Liver (tissue), 9 donors: ENCODE results near the gene L3MBTL3. TPM values are rescaled to one million over a fixed set of nuclear protein-coding genes. Genes with fewer than 3 reads are reported as not detected.
"Not testable (repeated sequence)": the region's sequence is repeated elsewhere in the genome, so short reads cannot be mapped to it uniquely, and the experiment has no call there.

Experiments used
- DNase-seq: peaks from one replicate; pipeline ENCODE4 v3.0.0-alpha.2; 2017; ENCODE audit warnings: low spot score
- H3K27ac ChIP-seq, 2 donors: one replicate each; pipeline ENCODE4 v1.7.0; 2013; ENCODE audit warnings: inconsistent platforms in 2 of 2, low read length in 2 of 2, control low read depth in 1 of 2, low read depth in 1 of 2, mild to moderate bottlenecking in 1 of 2
- H3K27me3 ChIP-seq, 4 donors: one replicate each; pipeline versions ENCODE4 v1.6.1 to v1.7.0; 2013; ENCODE audit warnings: low read length in 3 of 4, inconsistent platforms in 1 of 4, mild to moderate bottlenecking in 1 of 4, moderate library complexity in 1 of 4; ENCODE audit not compliant: control insufficient read depth in 4 of 4, insufficient read depth in 4 of 4
- H3K36me3 ChIP-seq, 4 donors: one replicate each; pipeline versions ENCODE4 v1.6.1 to v1.7.0; 2013; ENCODE audit warnings: low read length in 3 of 4, mild to moderate bottlenecking in 3 of 4, low read depth in 1 of 4, moderate library complexity in 1 of 4; ENCODE audit not compliant: control insufficient read depth in 4 of 4, insufficient read depth in 3 of 4
- H3K4me1 ChIP-seq, 4 donors: one replicate each; pipeline versions ENCODE4 v1.6.1 to v1.7.0; 2013; ENCODE audit warnings: low read length in 3 of 4, mild to moderate bottlenecking in 3 of 4, moderate library complexity in 1 of 4; ENCODE audit not compliant: control insufficient read depth in 4 of 4, insufficient read depth in 4 of 4
- H3K4me3 ChIP-seq, 3 donors: one replicate each; pipeline versions ENCODE4 v1.6.1 to v1.7.0; 2013; ENCODE audit warnings: low read length in 3 of 3, control low read depth in 1 of 3, low read depth in 1 of 3, mild to moderate bottlenecking in 1 of 3
- H3K9ac ChIP-seq, 2 donors: one replicate each; pipeline ENCODE4 v1.7.0; 2013; ENCODE audit warnings: low read length in 2 of 2, mild to moderate bottlenecking in 2 of 2, moderate library complexity in 2 of 2, control low read depth in 1 of 2, low read depth in 1 of 2
- H3K9me3 ChIP-seq, 4 donors: one replicate each; pipeline versions ENCODE4 v1.6.1 to v1.7.0; 2013; ENCODE audit warnings: low read length in 3 of 4; ENCODE audit not compliant: control insufficient read depth in 4 of 4
- CTCF ChIP-seq: fragments of 150-350 bp; IDR thresholded peaks from 2 replicates; pipeline ENCODE4 v1.5.1; 2017; ENCODE audit warnings: improper control_type of control experiment, low read depth, low read length; ENCODE audit not compliant: missing input control
- EGR1 ChIP-seq, 2 donors: IDR thresholded peaks; 2 replicates each; pipeline ENCODE4 v1.6.1; 2016 to 2018; ENCODE audit warnings: antibody characterized with exemption in 2 of 2, low read depth in 2 of 2
- FOXA1 ChIP-seq: IDR thresholded peaks from 2 replicates; pipeline ENCODE4 v1.6.1; 2016; ENCODE audit warnings: antibody characterized with exemption
- FOXA2 ChIP-seq: IDR thresholded peaks from 2 replicates; pipeline ENCODE4 v1.6.1; 2016; ENCODE audit warnings: antibody characterized with exemption
- GABPA ChIP-seq, 2 donors: IDR thresholded peaks in 1 of 2; conservative IDR thresholded peaks in 1 of 2; 2 replicates each; pipeline ENCODE4 v1.6.1; 2016; ENCODE audit warnings: antibody characterized with exemption in 2 of 2, mild to moderate bottlenecking in 1 of 2, moderate library complexity in 1 of 2
- HNF4A ChIP-seq, 2 donors: conservative IDR thresholded peaks; 2 replicates each; pipeline ENCODE4 v1.6.1; 2016; ENCODE audit warnings: antibody characterized with exemption in 2 of 2, mild to moderate bottlenecking in 2 of 2
- HNF4G ChIP-seq: IDR thresholded peaks from 2 replicates; pipeline ENCODE4 v1.6.1; 2016; ENCODE audit warnings: antibody characterized with exemption
- JUND ChIP-seq, 2 donors: IDR thresholded peaks; 2 replicates each; pipeline ENCODE4 v1.6.1; 2016; ENCODE audit warnings: antibody characterized with exemption in 2 of 2
- MAX ChIP-seq: IDR thresholded peaks from 2 replicates; pipeline ENCODE4 v1.6.1; 2016; ENCODE audit warnings: antibody characterized with exemption
- NR2F2 ChIP-seq: IDR thresholded peaks from 2 replicates; pipeline ENCODE4 v1.6.1; 2016; ENCODE audit warnings: antibody characterized with exemption
- RAD21 ChIP-seq, 2 donors: IDR thresholded peaks; 2 replicates each; pipeline ENCODE4 v1.6.1; 2016; ENCODE audit warnings: antibody characterized with exemption in 2 of 2, mild to moderate bottlenecking in 2 of 2
- REST ChIP-seq: IDR thresholded peaks from 2 replicates; pipeline ENCODE4 v1.6.1; 2016; ENCODE audit warnings: antibody characterized with exemption, mild to moderate bottlenecking
- RXRA ChIP-seq, 2 donors: IDR thresholded peaks; 2 replicates each; pipeline ENCODE4 v1.6.1; 2017 to 2018; ENCODE audit warnings: antibody characterized with exemption in 2 of 2, mild to moderate bottlenecking in 1 of 2
- TAF1 ChIP-seq: conservative IDR thresholded peaks from 2 replicates; pipeline ENCODE4 v1.6.1; 2016; ENCODE audit warnings: antibody characterized with exemption, mild to moderate bottlenecking
- YY1 ChIP-seq: IDR thresholded peaks from 2 replicates; pipeline ENCODE4 v1.6.1; 2016; ENCODE audit warnings: antibody characterized with exemption, mild to moderate bottlenecking
- ZBTB33 ChIP-seq: IDR thresholded peaks from 2 replicates; pipeline ENCODE4 v1.6.1; 2016; ENCODE audit warnings: antibody characterized with exemption
- WGBS: extraction: QIAGEN DNeasy Blood & Tissue Kit; methylation state at CpG from one replicate; pipeline ENCODE4 v1.1.7; 2013; 5-methylcytosine and 5-hydroxymethylcytosine counted together
- polyA plus RNA-seq, 2 donors: library from polyadenylated mRNA; stranded (reverse) in 1 of 2; unstranded in 1 of 2; fragments of 200-250 nt in 1 of 2; fragments of >200 nt in 1 of 2; fragmentation: Nextera tagmentation in 1 of 2; extraction: Ambion mirVana in 1 of 2; gene quantifications; one replicate each; pipeline versions ENCODE4 v1.2.1 to v1.2.3, GENCODE V29; 2013 to 2015
- total RNA-seq, 2 donors: library from RNA; depleted of rRNA; stranded (reverse); fragments of >200 nt; gene quantifications; one replicate each; pipeline ENCODE4 v1.2.3, GENCODE V29; 2014
- donor health status: healthy.
- donor health status: healthy.
- donor health status: healthy.
- donor health status: healthy.
- donor health status: healthy.

Gene L3MBTL3
- total and polyA plus RNA-seq, 4 donors: 1.9 to 9.2 (median 3.7) TPM

- H3K9me3 ChIP-seq: no peaks in the 10 kb centered on the region
- H3K4me1 ChIP-seq: no peaks in the 10 kb centered on the region
- WGBS: 92% methylated on average over 4 of the region's 4 CpGs
- no peak overlapping the region for H3K9ac ChIP-seq
- no peak overlapping the region for H3K27ac ChIP-seq
- no peak for TF ChIP-seq JUND (IDR thresholded peaks at IDR 0.05)
- no peak for TF ChIP-seq YY1
- no peak for TF ChIP-seq HNF4A (conservative IDR thresholded peaks at IDR 0.05)
- no peak for TF ChIP-seq RAD21 (IDR thresholded peaks at IDR 0.05)
- no peak for TF ChIP-seq TAF1
- no peak for TF ChIP-seq GABPA (IDR thresholded peaks at IDR 0.05 in 1 of 2, conservative IDR thresholded peaks at IDR 0.05 in 1 of 2)
- no peak for TF ChIP-seq ZBTB33
- no peak for TF ChIP-seq FOXA1
- TF ChIP-seq HNF4G: no peak
- no peak for TF ChIP-seq RXRA (IDR thresholded peaks at IDR 0.05)
- TF ChIP-seq NR2F2: no peak
- no peak for TF ChIP-seq REST
- TF ChIP-seq CTCF: no peak
- no peak for TF ChIP-seq MAX
- no peak for TF ChIP-seq FOXA2
- no peak for TF ChIP-seq EGR1 (IDR thresholded peaks at IDR 0.05; ENCODE audit: low read depth in 2 of 2)
- H3K27me3 ChIP-seq: no peaks in the 10 kb centered on the region
- H3K36me3 ChIP-seq: peaks cover 0 to 2% (median 1%) of the 10 kb centered on the region in 4 donors
- H3K4me3 ChIP-seq: no peak overlapping the region
- no peak for DNase-seq
Measured at GRCh38 chr6:130116273-130116672, 97.9 kb downstream of the L3MBTL3 start.

GRCh38 chr6:130117187-130117701, 98.9 kb downstream of the L3MBTL3 start:
- H3K4me1 ChIP-seq, H3K27ac ChIP-seq, H3K9me3 ChIP-seq, H3K9ac ChIP-seq, H3K27me3 ChIP-seq, DNase-seq, H3K4me3 ChIP-seq, H3K36me3 ChIP-seq: not testable (repeated sequence)
- WGBS: over 99% methylated on average over 2 of the region's 4 CpGs
